ENCODE measurements around the gene HPCAL1.

HPCAL1 gene

GRCh38 chr2:10372203-10372861 lies 69.6 kb downstream of the HPCAL1 start:
- DNase-seq, result no peak

- no peak for DNase-seq
These were observed 70.1 kb downstream of the HPCAL1 start for GRCh38 chr2:10372862-10373240.

- no peak for DNase-seq
These were observed 71.2 kb downstream of the HPCAL1 start for GRCh38 chr2:10373931-10374330.

- DNase-seq, result no peak
These were observed 71.7 kb downstream of the HPCAL1 start for GRCh38 chr2:10374362-10374943.

GRCh38 chr2:10375570-10376281 lies 73.0 kb downstream of the HPCAL1 start:
- DNase-seq, result no peak

- DNase-seq, result no peak
These were observed 74.5 kb downstream of the HPCAL1 start for GRCh38 chr2:10377052-10377746.

- DNase-seq, result no peak
These were observed 75.0 kb downstream of the HPCAL1 start for GRCh38 chr2:10377747-10378085.

- no peak for DNase-seq
These were observed 75.5 kb downstream of the HPCAL1 start for GRCh38 chr2:10378189-10378588.

- no peak for DNase-seq
These were observed 77.6 kb downstream of the HPCAL1 start for GRCh38 chr2:10380048-10380926.

GRCh38 chr2:10381997-10382353 lies 79.3 kb downstream of the HPCAL1 start:
- no peak for DNase-seq

GRCh38 chr2:10382354-10383061 lies 79.8 kb downstream of the HPCAL1 start:
- no peak for DNase-seq

GRCh38 chr2:10383960-10384734 lies 81.4 kb downstream of the HPCAL1 start:
- no peak for DNase-seq

- no peak for DNase-seq
These were observed 82.8 kb downstream of the HPCAL1 start for GRCh38 chr2:10385501-10385900.

GRCh38 chr2:10385933-10386773 lies 83.4 kb downstream of the HPCAL1 start:
- no peak for DNase-seq

- no peak for DNase-seq
These were observed 84.3 kb downstream of the HPCAL1 start for GRCh38 chr2:10387033-10387432.

- DNase-seq, result no peak
These were observed 86.4 kb downstream of the HPCAL1 start for GRCh38 chr2:10388954-10389560.

GRCh38 chr2:10389573-10389972 lies 86.9 kb downstream of the HPCAL1 start:
- no peak for DNase-seq

- DNase-seq, result no peak
These were observed 87.7 kb downstream of the HPCAL1 start for GRCh38 chr2:10390369-10390801.

- no peak for DNase-seq
These were observed 89.4 kb downstream of the HPCAL1 start for GRCh38 chr2:10392100-10392499.

- DNase-seq, result no peak
These were observed 89.8 kb downstream of the HPCAL1 start for GRCh38 chr2:10392548-10392947.

All from DMS 273 treated with DMSO at 0.1 percent for 48 hours (cell line).